ENCODE data around the gene COL5A3. TPM values are rescaled to one million over a fixed set of nuclear protein-coding genes. Genes with fewer than 3 reads are reported as not detected.

The COL5A3 gene
- total and polyA plus RNA-seq, 4 donors = 8.4 to 15.1 (median 10.5) TPM

- H3K36me3 ChIP-seq (ENCODE audit: control insufficient read depth in 4 of 4, insufficient read depth in 4 of 4, low read length in 4 of 4) = peaks cover 0 to 2% (median 0%) of the 10 kb centered on the region in 4 donors
- no peaks in the 10 kb centered on the region for H3K4me1 ChIP-seq (ENCODE audit: control insufficient read depth in 5 of 5, insufficient read depth in 5 of 5, low read length in 5 of 5)
- no peak overlapping the region for H3K9ac ChIP-seq (ENCODE audit: insufficient read depth in 1 of 2, low read length in 2 of 2)
- no peak for DNase-seq
- no peaks in the 10 kb centered on the region for H3K9me3 ChIP-seq (ENCODE audit: control insufficient read depth in 4 of 4, insufficient read depth in 3 of 4, low read length in 3 of 4)
- H3K4me3 ChIP-seq = no peak overlapping the region
- WGBS, 2 donors = 64 to 68% methylated on average over 5 of the region's 5 CpGs
- ATAC-seq (ENCODE audit: insufficient read depth, low FRiP score) = no peak
- no peak overlapping the region for H3K27ac ChIP-seq (ENCODE audit: low read depth in 1 of 2, low read length in 1 of 2)
- TF ChIP-seq CTCF (IDR thresholded peaks at IDR 0.05; ENCODE audit: control extremely low read depth, extremely low read depth) = no peak
- H3K27me3 ChIP-seq (ENCODE audit: control insufficient read depth in 3 of 3, insufficient read depth in 3 of 3, low read length in 2 of 3) = peaks cover 0 to 9% (median 0%) of the 10 kb centered on the region in 3 donors
These were observed 13.8 kb downstream of the COL5A3 start for GRCh38 chr19:9996541-9996940.

GRCh38 chr19:9995999-9996398 is 14.3 kb downstream of the COL5A3 start:
- Histone ChIP-seq H3K4me3 (no peak overlapping the region), H3K4me1 (ENCODE audit: control insufficient read depth in 5 of 5, insufficient read depth in 5 of 5, low read length in 5 of 5) (no peaks in the 10 kb centered on the region), H3K27ac (ENCODE audit: low read depth in 1 of 2, low read length in 1 of 2) (no peak overlapping the region), H3K27me3 (ENCODE audit: control insufficient read depth in 3 of 3, insufficient read depth in 3 of 3, low read length in 2 of 3) (peaks cover 0 to 9% (median 0%) of the 10 kb centered on the region in 3 donors), H3K36me3 (ENCODE audit: control insufficient read depth in 4 of 4, insufficient read depth in 4 of 4, low read length in 4 of 4) (peaks cover 0 to 2% (median 0%) of the 10 kb centered on the region in 4 donors), H3K9ac (ENCODE audit: insufficient read depth in 1 of 2, low read length in 2 of 2) (no peak overlapping the region), H3K9me3 (ENCODE audit: control insufficient read depth in 4 of 4, insufficient read depth in 3 of 4, low read length in 3 of 4) (no peaks in the 10 kb centered on the region)
- DNase-seq (no peak), ATAC-seq (ENCODE audit: insufficient read depth, low FRiP score) (no peak)
- 74 to 81% methylated on average over 7 of the region's 7 CpGs for WGBS, 2 donors
- TF ChIP-seq CTCF (IDR thresholded peaks at IDR 0.05; ENCODE audit: control extremely low read depth, extremely low read depth) = no peak

- ATAC-seq (ENCODE audit: insufficient read depth, low FRiP score) (no peak), DNase-seq (no peak)
- Histone ChIP-seq H3K9me3 (ENCODE audit: control insufficient read depth in 4 of 4, insufficient read depth in 3 of 4, low read length in 3 of 4) (no peaks in the 10 kb centered on the region), H3K9ac (ENCODE audit: insufficient read depth in 1 of 2, low read length in 2 of 2) (no peak overlapping the region), H3K4me1 (ENCODE audit: control insufficient read depth in 5 of 5, insufficient read depth in 5 of 5, low read length in 5 of 5) (no peaks in the 10 kb centered on the region), H3K4me3 (no peak overlapping the region), H3K27me3 (ENCODE audit: control insufficient read depth in 3 of 3, insufficient read depth in 3 of 3, low read length in 2 of 3) (peaks cover 0 to 9% (median 0%) of the 10 kb centered on the region in 3 donors), H3K36me3 (ENCODE audit: control insufficient read depth in 4 of 4, insufficient read depth in 4 of 4, low read length in 4 of 4) (peaks cover 0 to 2% (median 0%) of the 10 kb centered on the region in 4 donors), H3K27ac (ENCODE audit: low read depth in 1 of 2, low read length in 1 of 2) (no peak overlapping the region)
- 72% methylated on average over 8 of the region's 8 CpGs for WGBS, 2 donors
- TF ChIP-seq CTCF (IDR thresholded peaks at IDR 0.05; ENCODE audit: control extremely low read depth, extremely low read depth) = no peak
These were observed 15.2 kb downstream of the COL5A3 start for GRCh38 chr19:9995084-9995483.

Measured in lung (tissue), 12 donors.